ENCODE measurements around the gene PLEK.
A peak's percentile ranks its signal among the peaks of the same experiment; 100 is the strongest.
"Not testable (repeated sequence)": the region's sequence is repeated elsewhere in the genome, so short reads cannot be mapped to it uniquely, and the experiment has no call there.

PLEK gene

GRCh38 chr2:68438455-68439303 is 73.6 kb downstream of the PLEK start:
- no peak overlapping the region for H2AFZ ChIP-seq (ENCODE audit: low read depth)
- peaks cover 59% of the 10 kb centered on the region for H3K4me1 ChIP-seq (ENCODE audit: low read depth, poor library complexity, severe bottlenecking)
- no peaks in the 10 kb centered on the region for H3K79me2 ChIP-seq (ENCODE audit: insufficient read depth, low read depth)
- H3K27ac ChIP-seq: no peak overlapping the region
- no peak for TF ChIP-seq CTCF (conservative IDR thresholded peaks at IDR 0.05; ENCODE audit: low read depth, low read length)
- no peak overlapping the region for H3K4me2 ChIP-seq
- H3K9ac ChIP-seq: no peak overlapping the region
- no peaks in the 10 kb centered on the region for H4K20me1 ChIP-seq (ENCODE audit: insufficient read depth)
- H3K36me3 ChIP-seq (ENCODE audit: insufficient read depth): no peaks in the 10 kb centered on the region
- no peak overlapping the region for H3K4me3 ChIP-seq (IDR thresholded peaks at IDR 0.05; ENCODE audit: insufficient read depth, low read depth, low read length)
- no peaks in the 10 kb centered on the region for H3K27me3 ChIP-seq (ENCODE audit: insufficient read depth, low read depth)

- TF ChIP-seq CTCF (conservative IDR thresholded peaks at IDR 0.05; ENCODE audit: low read depth, low read length): peak; percentile 98
- Histone ChIP-seq H3K9ac (peak overlapping the region; percentile 39; the same call in 1 of the 2 replicates), H4K20me1 (ENCODE audit: insufficient read depth) (no peaks in the 10 kb centered on the region), H3K4me3 (IDR thresholded peaks at IDR 0.05; ENCODE audit: insufficient read depth, low read depth, low read length) (peak overlapping the region; percentile 86), H3K36me3 (ENCODE audit: insufficient read depth) (no peaks in the 10 kb centered on the region), H3K27me3 (ENCODE audit: insufficient read depth, low read depth) (no peaks in the 10 kb centered on the region), H2AFZ (ENCODE audit: low read depth) (peak overlapping the region; percentile 67), H3K4me2 (peak overlapping the region; percentile 91), H3K4me1 (ENCODE audit: low read depth, poor library complexity, severe bottlenecking) (peaks cover 35% of the 10 kb centered on the region), H3K27ac (peak overlapping the region; percentile 84), H3K79me2 (ENCODE audit: insufficient read depth, low read depth) (no peaks in the 10 kb centered on the region)
Measured at GRCh38 chr2:68441179-68441993, 76.3 kb downstream of the PLEK start.

- peak overlapping the region; percentile 91; the same call in 1 of the 2 replicates for H3K4me2 ChIP-seq
Measured at GRCh38 chr2:68441994-68442322, 76.9 kb downstream of the PLEK start.

GRCh38 chr2:68446425-68446824 is 81.3 kb downstream of the PLEK start:
- not testable (repeated sequence) for H3K27ac ChIP-seq; H3K9ac ChIP-seq; H3K36me3 ChIP-seq (ENCODE audit: insufficient read depth); H3K79me2 ChIP-seq (ENCODE audit: insufficient read depth, low read depth); H3K4me1 ChIP-seq (ENCODE audit: low read depth, poor library complexity, severe bottlenecking); H3K4me2 ChIP-seq; H4K20me1 ChIP-seq (ENCODE audit: insufficient read depth); H2AFZ ChIP-seq (ENCODE audit: low read depth); H3K27me3 ChIP-seq (ENCODE audit: insufficient read depth, low read depth); H3K4me3 ChIP-seq (IDR thresholded peaks at IDR 0.05; ENCODE audit: insufficient read depth, low read depth, low read length)

More at GRCh38 chr2:68441994-68442322, 76.9 kb downstream of the PLEK start:
- no peaks in the 10 kb centered on the region for H3K79me2 ChIP-seq (ENCODE audit: insufficient read depth, low read depth)
- peak overlapping the region; percentile 86 for H3K4me3 ChIP-seq (IDR thresholded peaks at IDR 0.05; ENCODE audit: insufficient read depth, low read depth, low read length)
- peak overlapping the region; percentile 67; the same call in 1 of the 2 replicates for H2AFZ ChIP-seq (ENCODE audit: low read depth)
- 0 out of 2 replicates have a peak overlapping the region, but pooled peaks have one; percentile 84 for H3K27ac ChIP-seq
- no peaks in the 10 kb centered on the region for H4K20me1 ChIP-seq (ENCODE audit: insufficient read depth)
- no peaks in the 10 kb centered on the region for H3K36me3 ChIP-seq (ENCODE audit: insufficient read depth)
- no peaks in the 10 kb centered on the region for H3K27me3 ChIP-seq (ENCODE audit: insufficient read depth, low read depth)
- no peak overlapping the region for H3K9ac ChIP-seq
- peaks cover 30% of the 10 kb centered on the region for H3K4me1 ChIP-seq (ENCODE audit: low read depth, poor library complexity, severe bottlenecking)
- peak; percentile 18; the same call in 1 of the 2 replicates for TF ChIP-seq CTCF (conservative IDR thresholded peaks at IDR 0.05; ENCODE audit: low read depth, low read length)

All from KMS-11 (cell line).